ENCODE results near the gene GLMP. TPM values are rescaled to one million over a fixed set of nuclear protein-coding genes. Genes with fewer than 3 reads are reported as not detected.

GLMP gene
- total and polyA plus RNA-seq, 2 donors (not counting 3 experiments of a cell fraction or from before 2014, with no cell fraction given) = 84.3 to 109 TPM

- no peak overlapping the region for H3K27ac ChIP-seq (ENCODE audit: insufficient read depth, low read depth, low read length)
- no peaks in the 10 kb centered on the region for H3K9me1 ChIP-seq (replicated peaks; ENCODE audit: control insufficient read depth, extremely low read depth, insufficient read depth, low read length)
- BruUV-seq (replicated peaks) = no TSS peak
- H3K4me3 ChIP-seq (replicated peaks in 1 of 3; ENCODE audit: insufficient read depth in 1 of 3, low read depth in 1 of 3, low read length in 3 of 3) = no peak overlapping the region
- dilution Hi-C loops (cut with MboI; ENCODE audit: extremely low pct_ligation_motif_present, low sequenced_read_pairs) = no loop called here
- H3K9me3 ChIP-seq (replicated peaks; ENCODE audit: control insufficient read depth, insufficient read depth, low read length) = no peaks in the 10 kb centered on the region
- H3K9ac ChIP-seq (replicated peaks; ENCODE audit: extremely low read depth, insufficient read depth, low read length) = no peak overlapping the region
- TF ChIP-seq MAX (IDR thresholded peaks at IDR 0.05; ENCODE audit: insufficient read depth, insufficient read length) (no peak), MYC (IDR thresholded peaks at IDR 0.05; ENCODE audit: low read depth, low read length) (no peak), CTCF (IDR thresholded peaks at IDR 0.05; ENCODE audit: extremely low read depth in 1 of 2, insufficient read depth in 1 of 2, low read depth in 1 of 2, low read length in 2 of 2) (no peak), GATA2 (IDR thresholded peaks at IDR 0.05; ENCODE audit: insufficient read depth, insufficient read length, low read depth, low read length) (no peak), JUN (IDR thresholded peaks at IDR 0.05; ENCODE audit: borderline replicate concordance, insufficient read depth, insufficient read length, low read depth) (no peak), POLR2A (IDR thresholded peaks at IDR 0.05; ENCODE audit: low read depth, low read length) (no peak), FOS (IDR thresholded peaks at IDR 0.05; ENCODE audit: borderline replicate concordance, insufficient read depth, low read length) (no peak), EZH2 (IDR thresholded peaks at IDR 0.05; ENCODE audit: borderline replicate concordance, low read depth, low read length, severe bottlenecking) (no peak), POLR2AphosphoS5 (IDR thresholded peaks at IDR 0.05; ENCODE audit: insufficient read depth, low read depth, low read length) (no peak)
- no peak overlapping the region for H2AFZ ChIP-seq (ENCODE audit: low read depth, low read length)
- intact Hi-C loops (cut with micrococcal nuclease) = no loop called here
- no peaks in the 10 kb centered on the region for H3K79me2 ChIP-seq (ENCODE audit: control insufficient read depth, insufficient read depth, low read length)
- FAIRE-seq (no peak), DNase-seq (ENCODE audit: low read depth, low spot score) (no peak)
- H3K27me3 ChIP-seq (ENCODE audit: control insufficient read depth in 2 of 2, insufficient read depth in 2 of 2, low read length in 2 of 2) = no peaks in the 10 kb centered on the region
- no peaks in the 10 kb centered on the region for H3K4me1 ChIP-seq (ENCODE audit: control insufficient read depth, extremely low read depth, insufficient read depth, low read length)
- CTCF ChIA-PET = interaction anchor here (1.0 to 1.6 kb wide), 5 partner anchors 14 to 112 kb away, joined by 3 to 4 read pairs (median 3); partner anchors contain the start of gene SMG5
- no peaks in the 10 kb centered on the region for H4K20me1 ChIP-seq (replicated peaks; ENCODE audit: control insufficient read depth, extremely low read depth, insufficient read depth, low read length)
- peaks cover 24 to 67% of the 10 kb centered on the region in 2 experiments for H3K36me3 ChIP-seq (ENCODE audit: control insufficient read depth in 2 of 2, extremely low read depth in 1 of 2, insufficient read depth in 2 of 2, low read length in 2 of 2)
- H3K4me2 ChIP-seq (ENCODE audit: insufficient read depth, low read length) = no peak overlapping the region
- POLR2A ChIA-PET = no interaction called here
Observed at GRCh38 chr1:156257711-156258110, 37.8 kb downstream of the GLMP start.

All from endothelial cell of umbilical vein (primary cell).